ENCODE results near the gene ITGA6. TPM values are rescaled to one million over a fixed set of nuclear protein-coding genes. Genes with fewer than 3 reads are reported as not detected.
A peak's percentile ranks its signal among the peaks of the same experiment; 100 is the strongest.

Gene ITGA6
- total RNA-seq = 0.68 and 0.85 TPM in 2 replicates

GRCh38 chr2:172427256-172427989, at the start of gene ITGA6:
Gene ITGA6 (plus strand): TSS chr2:172427586.
- Mint-ChIP-seq H3K36me3 (ENCODE audit: low read depth) (peaks cover 2% of the 10 kb centered on the region), H3K9me3 (no peaks in the 10 kb centered on the region), H3K27me3 (peaks cover 71% of the 10 kb centered on the region), H3K4me3 (peak within 1 kb of the TSS; percentile 79), H3K27ac (no peak within 1 kb of the TSS), H3K4me1 (peaks cover 20% of the 10 kb centered on the region)
- intact Hi-C loops (cut with micrococcal nuclease) = loop anchor here (5.0 kb wide), 1 partner anchor 330 kb away; no protein-coding TSS in a partner anchor
- DNase-seq = peak; percentile 90

- no peak for DNase-seq
- no peak overlapping the region for H3K4me3 Mint-ChIP-seq
- H3K9me3 Mint-ChIP-seq = peaks cover 14% of the 10 kb centered on the region
- H3K27me3 Mint-ChIP-seq = no peaks in the 10 kb centered on the region
- no peak overlapping the region for H3K27ac Mint-ChIP-seq
- intact Hi-C loops (cut with micrococcal nuclease) = no loop called here
- H3K36me3 Mint-ChIP-seq (ENCODE audit: low read depth) = no peaks in the 10 kb centered on the region
- H3K4me1 Mint-ChIP-seq = no peaks in the 10 kb centered on the region
Measured at GRCh38 chr2:172380436-172381274, 46.7 kb upstream of the ITGA6 start.

GRCh38 chr2:172381275-172382027, 45.9 kb upstream of the ITGA6 start:
- DNase-seq = no peak
- intact Hi-C loops (cut with micrococcal nuclease) = no loop called here
- Mint-ChIP-seq H3K36me3 (ENCODE audit: low read depth) (no peaks in the 10 kb centered on the region), H3K27ac (no peak overlapping the region), H3K9me3 (peaks cover 14% of the 10 kb centered on the region), H3K4me1 (no peaks in the 10 kb centered on the region), H3K4me3 (no peak overlapping the region), H3K27me3 (no peaks in the 10 kb centered on the region)

GRCh38 chr2:172387361-172387760, 40.0 kb upstream of the ITGA6 start:
- intact Hi-C loops (cut with micrococcal nuclease) = no loop called here
- H3K4me1 Mint-ChIP-seq = no peaks in the 10 kb centered on the region

GRCh38 chr2:172389685-172390339, 37.6 kb upstream of the ITGA6 start:
- no peak overlapping the region for H3K4me3 Mint-ChIP-seq
- H3K36me3 Mint-ChIP-seq (ENCODE audit: low read depth) = no peaks in the 10 kb centered on the region
- H3K27me3 Mint-ChIP-seq = no peaks in the 10 kb centered on the region
- H3K27ac Mint-ChIP-seq = no peak overlapping the region
- intact Hi-C loops (cut with micrococcal nuclease) = no loop called here
- no peak for DNase-seq
- no peaks in the 10 kb centered on the region for H3K4me1 Mint-ChIP-seq
- peaks cover 3% of the 10 kb centered on the region for H3K9me3 Mint-ChIP-seq

More at GRCh38 chr2:172387361-172387760, 40.0 kb upstream of the ITGA6 start:
- no peaks in the 10 kb centered on the region for H3K36me3 Mint-ChIP-seq (ENCODE audit: low read depth)
- H3K4me3 Mint-ChIP-seq = no peak overlapping the region
- H3K27me3 Mint-ChIP-seq = no peaks in the 10 kb centered on the region
- peaks cover 3% of the 10 kb centered on the region for H3K9me3 Mint-ChIP-seq
- no peak for DNase-seq
- no peak overlapping the region for H3K27ac Mint-ChIP-seq

- Mint-ChIP-seq H3K4me1 (peaks cover 3% of the 10 kb centered on the region), H3K36me3 (ENCODE audit: low read depth) (no peaks in the 10 kb centered on the region), H3K9me3 (peaks cover 3% of the 10 kb centered on the region), H3K27me3 (peaks cover 2% of the 10 kb centered on the region), H3K4me3 (no peak overlapping the region), H3K27ac (no peak overlapping the region)
- no peak for DNase-seq
- intact Hi-C loops (cut with micrococcal nuclease) = no loop called here
Measured at GRCh38 chr2:172394002-172394401, 33.4 kb upstream of the ITGA6 start.

GRCh38 chr2:172395503-172395902, 31.9 kb upstream of the ITGA6 start:
- H3K4me1 Mint-ChIP-seq = peaks cover 3% of the 10 kb centered on the region
- no peaks in the 10 kb centered on the region for H3K36me3 Mint-ChIP-seq (ENCODE audit: low read depth)
- H3K9me3 Mint-ChIP-seq = peaks cover 3% of the 10 kb centered on the region
- H3K4me3 Mint-ChIP-seq = no peak overlapping the region
- DNase-seq = no peak
- H3K27ac Mint-ChIP-seq = no peak overlapping the region
- intact Hi-C loops (cut with micrococcal nuclease) = no loop called here
- H3K27me3 Mint-ChIP-seq = peaks cover 2% of the 10 kb centered on the region

- H3K4me1 Mint-ChIP-seq = peaks cover 3% of the 10 kb centered on the region
- H3K9me3 Mint-ChIP-seq = no peaks in the 10 kb centered on the region
- no peak overlapping the region for H3K27ac Mint-ChIP-seq
- DNase-seq = no peak
- no peaks in the 10 kb centered on the region for H3K36me3 Mint-ChIP-seq (ENCODE audit: low read depth)
- H3K4me3 Mint-ChIP-seq = no peak overlapping the region
- H3K27me3 Mint-ChIP-seq = peaks cover 2% of the 10 kb centered on the region
- intact Hi-C loops (cut with micrococcal nuclease) = no loop called here
Measured at GRCh38 chr2:172397148-172397834, 30.1 kb upstream of the ITGA6 start.

- H3K27ac Mint-ChIP-seq = no peak overlapping the region
- H3K27me3 Mint-ChIP-seq = peaks cover 2% of the 10 kb centered on the region
- intact Hi-C loops (cut with micrococcal nuclease) = no loop called here
- H3K4me3 Mint-ChIP-seq = no peak overlapping the region
- H3K36me3 Mint-ChIP-seq (ENCODE audit: low read depth) = no peaks in the 10 kb centered on the region
- H3K4me1 Mint-ChIP-seq = peaks cover 3% of the 10 kb centered on the region
- no peak for DNase-seq
- H3K9me3 Mint-ChIP-seq = no peaks in the 10 kb centered on the region
Measured at GRCh38 chr2:172398440-172398839, 28.9 kb upstream of the ITGA6 start.

GRCh38 chr2:172399765-172400164, 27.6 kb upstream of the ITGA6 start:
- no peaks in the 10 kb centered on the region for H3K9me3 Mint-ChIP-seq

GRCh38 chr2:172402198-172402597, 25.2 kb upstream of the ITGA6 start:
- DNase-seq = no peak
- intact Hi-C loops (cut with micrococcal nuclease) = no loop called here
- H3K36me3 Mint-ChIP-seq (ENCODE audit: low read depth) = no peaks in the 10 kb centered on the region
- peaks cover 11% of the 10 kb centered on the region for H3K27me3 Mint-ChIP-seq
- H3K9me3 Mint-ChIP-seq = no peaks in the 10 kb centered on the region
- H3K27ac Mint-ChIP-seq = no peak overlapping the region
- H3K4me1 Mint-ChIP-seq = no peaks in the 10 kb centered on the region
- H3K4me3 Mint-ChIP-seq = no peak overlapping the region

More at GRCh38 chr2:172399765-172400164, 27.6 kb upstream of the ITGA6 start:
- no peak overlapping the region for H3K27ac Mint-ChIP-seq
- peaks cover 3% of the 10 kb centered on the region for H3K4me1 Mint-ChIP-seq
- intact Hi-C loops (cut with micrococcal nuclease) = no loop called here
- H3K27me3 Mint-ChIP-seq = peaks cover 8% of the 10 kb centered on the region
- no peak overlapping the region for H3K4me3 Mint-ChIP-seq
- H3K36me3 Mint-ChIP-seq (ENCODE audit: low read depth) = no peaks in the 10 kb centered on the region
- no peak for DNase-seq

GRCh38 chr2:172403402-172403801, 24.0 kb upstream of the ITGA6 start:
- intact Hi-C loops (cut with micrococcal nuclease) = no loop called here
- no peaks in the 10 kb centered on the region for H3K4me1 Mint-ChIP-seq
- no peak for DNase-seq
- H3K4me3 Mint-ChIP-seq = no peak overlapping the region
- H3K27ac Mint-ChIP-seq = no peak overlapping the region
- H3K36me3 Mint-ChIP-seq (ENCODE audit: low read depth) = no peaks in the 10 kb centered on the region
- peaks cover 13% of the 10 kb centered on the region for H3K27me3 Mint-ChIP-seq
- no peaks in the 10 kb centered on the region for H3K9me3 Mint-ChIP-seq

- H3K9me3 Mint-ChIP-seq = no peaks in the 10 kb centered on the region
- H3K4me3 Mint-ChIP-seq = no peak overlapping the region
- no peaks in the 10 kb centered on the region for H3K36me3 Mint-ChIP-seq (ENCODE audit: low read depth)
- intact Hi-C loops (cut with micrococcal nuclease) = no loop called here
- H3K27me3 Mint-ChIP-seq = peaks cover 15% of the 10 kb centered on the region
- DNase-seq = no peak
- no peak overlapping the region for H3K27ac Mint-ChIP-seq
- H3K4me1 Mint-ChIP-seq = no peaks in the 10 kb centered on the region
Measured at GRCh38 chr2:172403881-172404468, 23.4 kb upstream of the ITGA6 start.

Measured in activated CD4-positive, alpha-beta T cell treated with anti-CD3 and anti-CD28 coated beads, Interleukin-2, amount 10 ng/mL, durations not matched to agents 24 days and 14 days (primary cell).